Activated naive CD8-positive, alpha-beta T cell treated with anti-CD3 and anti-CD28 coated beads for 36 hours (primary cell): Measurements from ENCODE around the gene PLB1. TPM values are rescaled to one million over a fixed set of nuclear protein-coding genes. Genes with fewer than 3 reads are reported as not detected.

Source experiments
- DNase-seq: peaks from one replicate; pipeline ENCODE4 v3.0.0; 2021
- H3K27ac Mint-ChIP-seq: one replicate; pipeline ENCODE4 v1.8.0; 2022; ENCODE audit warnings: mild to moderate bottlenecking, moderate library complexity, mixed read lengths
- H3K27me3 Mint-ChIP-seq: one replicate; pipeline ENCODE4 v1.8.0; 2022; ENCODE audit warnings: mild to moderate bottlenecking, mixed read lengths
- H3K36me3 Mint-ChIP-seq: one replicate; pipeline ENCODE4 v1.8.0; 2021; ENCODE audit warnings: mild to moderate bottlenecking, mixed read lengths
- H3K4me1 Mint-ChIP-seq: one replicate; pipeline ENCODE4 v1.8.0; 2021; ENCODE audit warnings: mixed read lengths
- H3K4me3 Mint-ChIP-seq: one replicate; pipeline ENCODE4 v1.8.0; 2022; ENCODE audit warnings: mild to moderate bottlenecking, moderate library complexity, mixed read lengths
- H3K9me3 Mint-ChIP-seq: one replicate; pipeline ENCODE4 v1.8.0; 2022; ENCODE audit warnings: mixed read lengths
- total RNA-seq, 2 experiments: library from RNA; stranded (reverse); gene quantifications; one replicate each; pipeline ENCODE4 v1.2.3, GENCODE V29; 2021

The PLB1 gene
- total RNA-seq, 2 experiments from 2014 or later: 0.99 to 1.4 TPM

DNA sequence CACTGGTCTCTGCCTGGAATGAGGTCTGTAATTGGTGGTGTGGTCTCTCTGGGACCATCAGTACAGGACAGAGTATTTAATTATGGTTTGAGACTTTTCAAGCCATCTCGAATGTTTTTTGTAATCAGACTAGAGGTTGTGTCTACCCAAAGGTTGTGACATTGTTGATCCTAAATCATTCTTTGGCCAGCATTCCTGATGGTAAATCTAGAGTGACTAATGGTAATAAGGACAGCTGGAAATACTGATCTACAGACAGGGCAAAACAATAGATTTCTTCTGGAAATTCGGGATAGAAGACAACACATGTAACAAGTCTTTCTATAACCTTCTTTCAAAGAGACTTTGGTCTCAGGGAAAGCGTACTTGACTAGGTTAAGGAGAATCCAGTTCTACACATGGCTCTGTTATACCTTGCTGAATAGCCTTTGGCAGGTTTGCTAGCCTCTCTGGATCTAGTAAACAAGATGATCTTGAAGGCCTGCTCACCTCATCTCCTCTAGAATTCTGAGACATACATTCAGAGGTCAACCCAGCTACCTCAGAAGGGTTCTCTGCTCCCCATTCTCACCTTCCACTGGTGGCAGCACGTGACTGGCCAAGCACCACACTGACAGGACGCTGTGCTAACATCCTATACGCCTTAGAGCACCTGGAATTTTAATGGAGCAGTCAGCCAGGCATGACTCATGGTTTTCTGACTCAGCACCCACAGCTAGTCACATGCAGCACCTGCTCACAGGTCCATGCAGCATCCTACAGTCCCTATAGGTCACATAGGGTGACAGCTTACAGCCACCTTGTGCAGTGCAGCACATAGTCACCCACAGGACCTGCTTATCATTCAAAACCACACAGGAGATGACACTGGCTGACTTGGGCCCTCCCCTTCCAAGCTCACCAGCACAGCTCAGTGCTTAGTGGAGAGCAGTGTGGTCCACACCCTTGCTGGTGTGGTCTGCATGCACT lies 12.2 kb downstream of the PLB1 start:
- Mint-ChIP-seq H3K27me3 (peaks cover 10% of the 10 kb centered on the region), H3K4me3 (no peak overlapping the region), H3K9me3 (peaks cover 14% of the 10 kb centered on the region), H3K27ac (no peak overlapping the region), H3K36me3 (peaks cover 2% of the 10 kb centered on the region), H3K4me1 (peaks cover 7% of the 10 kb centered on the region)
- DNase-seq: peak; percentile 14

GRCh38 chr2:28509361-28509760 lies 13.5 kb downstream of the PLB1 start:
- peaks cover 11% of the 10 kb centered on the region for H3K27me3 Mint-ChIP-seq
- H3K9me3 Mint-ChIP-seq: peaks cover 16% of the 10 kb centered on the region
- no peak overlapping the region for H3K27ac Mint-ChIP-seq
- H3K36me3 Mint-ChIP-seq: peaks cover 2% of the 10 kb centered on the region
- DNase-seq: no peak
- no peak overlapping the region for H3K4me3 Mint-ChIP-seq
- H3K4me1 Mint-ChIP-seq: peaks cover 7% of the 10 kb centered on the region

DNA sequence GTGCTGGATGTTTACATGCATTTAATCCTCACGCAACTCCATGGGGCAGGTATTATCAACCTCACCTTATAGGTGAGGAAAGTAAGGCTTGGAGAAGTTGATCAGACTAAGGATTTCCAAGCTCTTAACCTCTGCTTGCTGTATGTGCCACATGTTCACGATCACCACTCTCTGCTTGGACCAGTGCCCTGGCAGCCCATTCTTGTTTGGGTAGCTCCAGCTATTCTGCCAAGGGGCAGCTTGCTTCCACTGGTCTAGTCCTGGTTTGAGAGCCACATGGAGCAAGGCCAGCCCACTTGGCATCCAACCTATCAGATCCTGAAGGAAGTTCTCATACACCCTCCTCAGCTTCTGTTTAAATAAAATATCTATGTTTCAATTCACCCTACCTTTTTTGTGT lies 14.3 kb downstream of the PLB1 start:
- no peak overlapping the region for H3K27ac Mint-ChIP-seq
- no peak overlapping the region for H3K4me3 Mint-ChIP-seq
- peaks cover 11% of the 10 kb centered on the region for H3K27me3 Mint-ChIP-seq
- no peak for DNase-seq
- peaks cover 7% of the 10 kb centered on the region for H3K4me1 Mint-ChIP-seq
- H3K36me3 Mint-ChIP-seq: peaks cover 2% of the 10 kb centered on the region
- H3K9me3 Mint-ChIP-seq: peaks cover 16% of the 10 kb centered on the region

GRCh38 chr2:28511871-28512606 lies 16.2 kb downstream of the PLB1 start:
- H3K9me3 Mint-ChIP-seq: peaks cover 16% of the 10 kb centered on the region
- no peak for DNase-seq
- H3K27ac Mint-ChIP-seq: no peak overlapping the region
- H3K4me1 Mint-ChIP-seq: no peaks in the 10 kb centered on the region
- H3K4me3 Mint-ChIP-seq: no peak overlapping the region
- H3K27me3 Mint-ChIP-seq: peaks cover 11% of the 10 kb centered on the region
- peaks cover 2% of the 10 kb centered on the region for H3K36me3 Mint-ChIP-seq

- Mint-ChIP-seq H3K27me3 (peaks cover 11% of the 10 kb centered on the region), H3K36me3 (peaks cover 2% of the 10 kb centered on the region), H3K9me3 (peaks cover 16% of the 10 kb centered on the region), H3K4me3 (no peak overlapping the region), H3K27ac (no peak overlapping the region), H3K4me1 (no peaks in the 10 kb centered on the region)
- DNase-seq: no peak
Observed at GRCh38 chr2:28512607-28512965, 16.7 kb downstream of the PLB1 start.

GRCh38 chr2:28513097-28513496 lies 17.2 kb downstream of the PLB1 start:
- Mint-ChIP-seq H3K4me1 (no peaks in the 10 kb centered on the region), H3K4me3 (no peak overlapping the region), H3K27me3 (peaks cover 14% of the 10 kb centered on the region), H3K36me3 (peaks cover 2% of the 10 kb centered on the region), H3K27ac (no peak overlapping the region), H3K9me3 (peaks cover 16% of the 10 kb centered on the region)
- no peak for DNase-seq

GRCh38 chr2:28515176-28515751 lies 19.4 kb downstream of the PLB1 start:
- peaks cover 2% of the 10 kb centered on the region for H3K36me3 Mint-ChIP-seq
- no peak for DNase-seq
- no peak overlapping the region for H3K27ac Mint-ChIP-seq
- peaks cover 16% of the 10 kb centered on the region for H3K9me3 Mint-ChIP-seq
- H3K4me3 Mint-ChIP-seq: no peak overlapping the region
- H3K27me3 Mint-ChIP-seq: peaks cover 28% of the 10 kb centered on the region
- H3K4me1 Mint-ChIP-seq: no peaks in the 10 kb centered on the region

DNA sequence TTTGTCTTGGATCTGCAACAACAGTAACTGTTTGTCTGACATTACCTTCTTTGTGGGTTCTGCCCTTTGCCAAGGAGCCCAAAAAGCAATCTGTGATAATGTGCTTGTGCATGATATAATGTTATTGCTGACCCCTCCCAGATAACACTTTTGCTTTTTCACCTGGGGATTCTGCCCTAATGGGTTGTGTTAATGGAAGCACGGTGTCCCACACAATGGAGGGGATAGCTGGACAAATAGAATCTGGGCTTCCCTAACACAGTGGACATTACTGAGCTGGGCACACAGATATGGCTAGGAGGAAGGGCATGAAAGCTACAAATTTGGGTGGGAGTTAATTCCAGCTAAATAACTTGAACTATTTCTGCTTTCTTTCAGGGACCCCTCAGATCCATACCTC lies 20.6 kb downstream of the PLB1 start:
- H3K27ac Mint-ChIP-seq: no peak overlapping the region
- H3K36me3 Mint-ChIP-seq: peaks cover 2% of the 10 kb centered on the region
- peaks cover 15% of the 10 kb centered on the region for H3K9me3 Mint-ChIP-seq
- peaks cover 31% of the 10 kb centered on the region for H3K27me3 Mint-ChIP-seq
- DNase-seq: no peak
- no peak overlapping the region for H3K4me3 Mint-ChIP-seq
- no peaks in the 10 kb centered on the region for H3K4me1 Mint-ChIP-seq

GRCh38 chr2:28516950-28517349 lies 21.1 kb downstream of the PLB1 start:
- no peak overlapping the region for H3K4me3 Mint-ChIP-seq
- DNase-seq: no peak
- peaks cover 2% of the 10 kb centered on the region for H3K36me3 Mint-ChIP-seq
- peaks cover 35% of the 10 kb centered on the region for H3K27me3 Mint-ChIP-seq
- no peaks in the 10 kb centered on the region for H3K4me1 Mint-ChIP-seq
- H3K27ac Mint-ChIP-seq: no peak overlapping the region
- H3K9me3 Mint-ChIP-seq: peaks cover 14% of the 10 kb centered on the region

GRCh38 chr2:28521663-28522062 lies 25.8 kb downstream of the PLB1 start:
- H3K4me1 Mint-ChIP-seq: no peaks in the 10 kb centered on the region
- H3K36me3 Mint-ChIP-seq: no peaks in the 10 kb centered on the region
- peaks cover 58% of the 10 kb centered on the region for H3K27me3 Mint-ChIP-seq
- H3K9me3 Mint-ChIP-seq: no peaks in the 10 kb centered on the region
- no peak overlapping the region for H3K27ac Mint-ChIP-seq
- DNase-seq: no peak
- H3K4me3 Mint-ChIP-seq: no peak overlapping the region

DNA sequence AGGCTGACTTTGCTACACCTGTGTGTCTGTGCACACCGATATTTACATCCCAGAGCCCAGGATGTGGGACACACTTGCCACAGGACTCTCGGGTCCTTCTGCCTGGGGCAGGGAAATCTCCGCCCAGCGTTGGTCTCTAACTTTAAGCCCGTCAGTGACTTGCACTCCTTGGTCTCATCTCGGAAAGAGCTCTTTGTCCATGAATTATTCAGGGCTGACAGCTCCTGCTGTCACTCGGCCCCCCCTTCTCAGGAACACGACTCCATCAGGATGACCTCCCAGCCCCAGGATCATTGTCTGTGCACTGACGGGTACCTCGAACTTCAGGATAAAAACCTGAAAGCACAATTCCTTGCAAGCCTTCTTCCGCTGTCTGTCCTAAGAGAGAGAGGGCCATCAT lies 26.6 kb downstream of the PLB1 start:
- Mint-ChIP-seq H3K27me3 (peaks cover 58% of the 10 kb centered on the region), H3K27ac (no peak overlapping the region), H3K9me3 (no peaks in the 10 kb centered on the region), H3K4me3 (no peak overlapping the region), H3K36me3 (no peaks in the 10 kb centered on the region), H3K4me1 (no peaks in the 10 kb centered on the region)
- no peak for DNase-seq

- H3K27me3 Mint-ChIP-seq: peaks cover 49% of the 10 kb centered on the region
- H3K4me3 Mint-ChIP-seq: no peak overlapping the region
- no peaks in the 10 kb centered on the region for H3K36me3 Mint-ChIP-seq
- H3K9me3 Mint-ChIP-seq: no peaks in the 10 kb centered on the region
- DNase-seq: no peak
- no peak overlapping the region for H3K27ac Mint-ChIP-seq
- no peaks in the 10 kb centered on the region for H3K4me1 Mint-ChIP-seq
Observed at GRCh38 chr2:28523902-28524301, 28.0 kb downstream of the PLB1 start.

GRCh38 chr2:28525481-28525880 lies 29.6 kb downstream of the PLB1 start:
- H3K4me3 Mint-ChIP-seq: no peak overlapping the region
- no peak overlapping the region for H3K27ac Mint-ChIP-seq
- no peak for DNase-seq
- H3K36me3 Mint-ChIP-seq: no peaks in the 10 kb centered on the region
- H3K9me3 Mint-ChIP-seq: no peaks in the 10 kb centered on the region
- H3K27me3 Mint-ChIP-seq: peaks cover 40% of the 10 kb centered on the region
- no peaks in the 10 kb centered on the region for H3K4me1 Mint-ChIP-seq

DNA sequence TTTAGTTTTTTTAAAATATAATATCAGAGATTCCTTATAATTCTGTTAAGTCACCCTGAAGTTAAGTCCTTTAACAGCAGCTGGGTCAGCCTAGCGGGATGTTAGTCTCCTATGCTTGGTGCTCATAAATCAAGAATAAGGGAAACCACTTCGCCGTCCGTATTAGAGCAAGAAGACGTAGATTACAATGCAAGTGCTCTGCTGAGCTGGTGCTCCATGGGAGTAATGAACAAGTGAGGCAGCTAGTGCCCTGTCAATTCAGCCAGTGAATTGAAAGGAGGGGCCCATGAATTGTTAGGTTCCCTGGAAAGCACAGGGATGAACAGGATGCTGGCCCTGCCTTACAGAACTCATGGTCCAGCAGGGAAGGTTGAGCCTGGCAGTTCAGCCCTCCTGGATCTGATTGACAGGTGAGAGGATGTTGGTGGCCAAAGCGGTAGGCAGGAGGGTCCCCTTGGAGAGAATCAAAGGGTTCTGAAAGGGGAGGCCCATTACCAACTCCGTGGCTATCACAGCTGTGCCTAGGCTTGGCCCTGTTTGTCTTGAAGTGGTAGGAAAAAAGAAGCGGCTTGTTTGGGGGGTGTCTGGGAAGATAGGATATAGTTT lies 30.8 kb downstream of the PLB1 start:
- H3K36me3 Mint-ChIP-seq: no peaks in the 10 kb centered on the region
- no peak overlapping the region for H3K4me3 Mint-ChIP-seq
- no peak for DNase-seq
- peaks cover 34% of the 10 kb centered on the region for H3K27me3 Mint-ChIP-seq
- H3K9me3 Mint-ChIP-seq: no peaks in the 10 kb centered on the region
- no peak overlapping the region for H3K27ac Mint-ChIP-seq
- H3K4me1 Mint-ChIP-seq: no peaks in the 10 kb centered on the region

GRCh38 chr2:28527196-28527595 lies 31.3 kb downstream of the PLB1 start:
- no peaks in the 10 kb centered on the region for H3K9me3 Mint-ChIP-seq
- H3K36me3 Mint-ChIP-seq: no peaks in the 10 kb centered on the region
- H3K27ac Mint-ChIP-seq: no peak overlapping the region
- H3K27me3 Mint-ChIP-seq: peaks cover 28% of the 10 kb centered on the region
- DNase-seq: no peak
- no peak overlapping the region for H3K4me3 Mint-ChIP-seq
- H3K4me1 Mint-ChIP-seq: no peaks in the 10 kb centered on the region
